ENCODE results near the gene DHX29. TPM values are rescaled to one million over a fixed set of nuclear protein-coding genes. Genes with fewer than 3 reads are reported as not detected.

DHX29 gene, protein sequence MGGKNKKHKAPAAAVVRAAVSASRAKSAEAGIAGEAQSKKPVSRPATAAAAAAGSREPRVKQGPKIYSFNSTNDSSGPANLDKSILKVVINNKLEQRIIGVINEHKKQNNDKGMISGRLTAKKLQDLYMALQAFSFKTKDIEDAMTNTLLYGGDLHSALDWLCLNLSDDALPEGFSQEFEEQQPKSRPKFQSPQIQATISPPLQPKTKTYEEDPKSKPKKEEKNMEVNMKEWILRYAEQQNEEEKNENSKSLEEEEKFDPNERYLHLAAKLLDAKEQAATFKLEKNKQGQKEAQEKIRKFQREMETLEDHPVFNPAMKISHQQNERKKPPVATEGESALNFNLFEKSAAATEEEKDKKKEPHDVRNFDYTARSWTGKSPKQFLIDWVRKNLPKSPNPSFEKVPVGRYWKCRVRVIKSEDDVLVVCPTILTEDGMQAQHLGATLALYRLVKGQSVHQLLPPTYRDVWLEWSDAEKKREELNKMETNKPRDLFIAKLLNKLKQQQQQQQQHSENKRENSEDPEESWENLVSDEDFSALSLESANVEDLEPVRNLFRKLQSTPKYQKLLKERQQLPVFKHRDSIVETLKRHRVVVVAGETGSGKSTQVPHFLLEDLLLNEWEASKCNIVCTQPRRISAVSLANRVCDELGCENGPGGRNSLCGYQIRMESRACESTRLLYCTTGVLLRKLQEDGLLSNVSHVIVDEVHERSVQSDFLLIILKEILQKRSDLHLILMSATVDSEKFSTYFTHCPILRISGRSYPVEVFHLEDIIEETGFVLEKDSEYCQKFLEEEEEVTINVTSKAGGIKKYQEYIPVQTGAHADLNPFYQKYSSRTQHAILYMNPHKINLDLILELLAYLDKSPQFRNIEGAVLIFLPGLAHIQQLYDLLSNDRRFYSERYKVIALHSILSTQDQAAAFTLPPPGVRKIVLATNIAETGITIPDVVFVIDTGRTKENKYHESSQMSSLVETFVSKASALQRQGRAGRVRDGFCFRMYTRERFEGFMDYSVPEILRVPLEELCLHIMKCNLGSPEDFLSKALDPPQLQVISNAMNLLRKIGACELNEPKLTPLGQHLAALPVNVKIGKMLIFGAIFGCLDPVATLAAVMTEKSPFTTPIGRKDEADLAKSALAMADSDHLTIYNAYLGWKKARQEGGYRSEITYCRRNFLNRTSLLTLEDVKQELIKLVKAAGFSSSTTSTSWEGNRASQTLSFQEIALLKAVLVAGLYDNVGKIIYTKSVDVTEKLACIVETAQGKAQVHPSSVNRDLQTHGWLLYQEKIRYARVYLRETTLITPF (N-terminal part only)
- total RNA-seq = 23.4 and 51.8 TPM in 2 replicates

DNA sequence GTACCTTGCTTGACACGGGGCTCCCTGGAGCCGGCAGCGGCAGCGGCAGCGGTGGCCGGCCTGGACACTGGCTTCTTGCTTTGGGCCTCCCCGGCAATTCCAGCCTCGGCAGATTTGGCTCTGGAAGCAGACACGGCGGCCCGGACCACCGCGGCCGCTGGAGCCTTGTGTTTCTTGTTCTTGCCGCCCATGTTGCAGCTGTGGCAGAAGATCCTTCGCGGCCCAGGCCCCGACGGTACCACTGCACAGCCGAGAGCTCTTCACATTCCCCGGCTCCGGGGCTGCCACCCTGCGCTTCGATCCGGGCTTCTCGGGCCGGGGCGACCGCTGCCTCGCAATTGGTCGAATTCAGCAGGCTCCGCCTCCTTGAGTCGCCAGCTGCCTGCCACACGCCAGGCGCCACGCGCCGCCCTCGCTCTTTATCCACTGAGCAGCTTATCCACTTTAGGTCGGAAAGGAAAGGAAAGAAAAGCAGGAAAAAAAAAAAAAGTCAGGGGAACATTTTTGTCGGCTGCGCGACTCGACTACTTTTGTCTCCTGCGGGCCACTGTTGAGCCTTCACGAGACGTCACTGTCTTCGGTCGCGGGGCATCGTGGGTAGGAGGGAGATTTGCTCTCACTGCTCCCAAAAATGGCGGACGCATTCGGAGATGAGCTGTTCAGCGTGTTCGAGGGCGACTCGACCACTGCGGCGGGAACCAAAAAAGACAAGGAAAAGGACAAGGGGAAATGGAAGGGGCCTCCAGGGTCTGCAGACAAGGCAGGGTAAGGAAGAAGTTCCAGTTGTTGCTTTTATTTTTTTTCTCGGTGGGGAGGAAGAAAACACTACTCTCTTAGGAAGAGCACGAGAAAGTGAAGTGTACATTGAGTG is at the start of gene DHX29, which contains the start of gene MTREX:
Gene DHX29 (minus strand): TSS at position 312 of the 871 bp plus-strand sequence. CDS start 121 bp downstream, at position 191.
Gene MTREX (plus strand): TSS at position 607 of the 871 bp plus-strand sequence. CDS start 25 bp downstream, at position 632.

DNA sequence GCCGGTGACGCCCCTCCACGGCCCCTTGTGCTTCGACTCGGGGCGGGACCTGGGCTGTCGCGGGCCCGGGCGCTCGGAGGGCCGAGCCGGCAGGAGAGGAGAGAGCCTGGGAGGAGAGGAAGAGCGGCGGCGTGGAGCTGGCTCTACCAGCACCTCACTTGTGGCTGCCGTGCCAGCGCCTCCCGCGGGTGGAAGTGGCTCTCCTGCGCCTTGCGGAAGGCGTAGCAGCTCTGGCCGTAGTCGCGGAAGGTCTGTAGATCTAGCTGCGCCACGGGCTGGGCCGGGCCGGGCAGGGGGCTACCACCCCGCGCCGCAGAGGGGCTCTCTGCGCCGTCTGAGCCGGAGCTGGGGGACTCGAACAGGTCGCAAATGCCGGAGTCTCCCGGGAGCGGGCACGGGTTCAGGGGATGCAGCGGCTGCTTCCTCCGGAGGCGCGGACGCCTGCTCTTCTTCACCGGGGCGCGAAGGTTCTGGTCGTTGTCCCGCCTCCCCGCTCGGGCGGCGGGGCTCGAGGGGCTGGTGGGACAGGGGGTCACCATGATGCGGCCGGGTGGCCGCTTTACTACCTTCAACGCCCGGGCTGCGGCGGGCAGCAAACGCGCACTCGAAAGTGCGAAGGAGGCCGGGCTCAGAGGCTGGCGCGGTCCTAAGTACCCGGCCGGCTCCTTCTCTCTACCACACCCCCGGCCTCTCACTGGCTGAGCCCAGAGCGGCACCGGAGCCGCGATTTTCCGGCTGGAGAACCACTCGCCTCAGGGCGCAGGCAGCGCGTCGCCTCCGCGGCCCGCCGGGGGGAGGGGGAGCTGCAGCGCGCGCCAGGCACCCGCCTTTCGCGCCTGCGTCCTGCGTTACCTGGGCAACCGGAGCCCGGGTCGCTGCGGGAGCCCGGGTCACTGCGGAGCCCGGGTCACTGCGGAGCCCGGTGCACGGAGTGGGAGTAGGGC is 74.2 kb downstream of the DHX29 start, which contains the start of gene CCNO:
Gene CCNO (minus strand): TSS at position 624 of the 944 bp plus-strand sequence. CDS start 85 bp downstream, at position 539.

DNA sequence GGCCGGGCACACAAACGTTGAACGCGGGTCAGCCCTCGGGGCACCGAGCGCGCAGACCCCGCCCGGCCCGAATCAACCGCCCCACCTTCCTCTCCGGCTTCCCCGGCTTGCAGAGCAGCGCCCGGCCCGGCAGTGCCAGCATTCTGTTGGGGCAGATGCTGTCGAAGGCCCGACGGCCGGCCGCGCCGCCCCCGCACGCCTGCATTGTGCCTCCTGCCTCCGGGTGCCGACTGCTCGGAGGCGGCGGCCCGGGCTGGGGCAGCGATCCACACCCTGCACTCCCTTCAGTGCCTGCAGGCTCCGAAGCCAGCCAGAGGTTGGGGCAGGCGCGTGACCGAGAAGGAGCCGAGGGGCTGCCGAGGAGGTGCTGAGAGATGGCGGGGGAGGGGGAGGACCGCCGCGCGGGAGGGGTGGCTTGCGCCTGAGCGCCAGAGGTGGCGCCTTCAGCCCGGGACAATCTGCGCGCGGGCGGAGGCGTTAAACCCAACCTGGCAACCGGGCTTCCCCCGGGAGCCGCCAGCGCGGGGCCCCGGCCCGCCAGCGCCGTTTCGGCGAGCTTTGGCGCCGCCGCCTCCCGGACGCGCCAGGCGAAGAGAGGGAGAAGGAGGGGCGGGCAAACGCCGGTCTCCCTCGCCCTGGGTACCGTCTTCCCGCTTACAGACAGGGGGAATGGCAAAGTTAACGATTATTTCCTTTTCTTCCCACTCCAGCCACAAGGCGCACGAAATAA is 80.4 kb downstream of the DHX29 start, which contains the start of gene MCIDAS:
Gene MCIDAS (minus strand): TSS at position 382 of the 730 bp plus-strand sequence. CDS start 177 bp downstream, at position 205.

Other genes with a start within 250 kb of the DHX29 start
- not detected in 2 replicates for gene GZMA, start 205.0 kb downstream of the DHX29 start, total RNA-seq
- gene GPX8, start 147.5 kb downstream of the DHX29 start, total RNA-seq = 102 and 145 TPM in 2 replicates
- not detected in 2 replicates for gene CDC20B, start 134.5 kb downstream of the DHX29 start, total RNA-seq
- not detected in 2 replicates for gene MCIDAS, start 80.4 kb downstream of the DHX29 start, total RNA-seq
- gene CCNO, start 74.1 kb downstream of the DHX29 start, total RNA-seq = 0.14 TPM in 1 of 2 replicates, not detected in the other
- gene MTREX, start 295 bp upstream of the DHX29 start, total RNA-seq = 96.9 and 99.9 TPM in 2 replicates
- gene PLPP1, start 227.3 kb upstream of the DHX29 start, total RNA-seq = 40.8 and 57.6 TPM in 2 replicates